ENCODE measurements around the gene PRR3.
A peak's percentile ranks its signal among the peaks of the same experiment; 100 is the strongest.

DNA sequence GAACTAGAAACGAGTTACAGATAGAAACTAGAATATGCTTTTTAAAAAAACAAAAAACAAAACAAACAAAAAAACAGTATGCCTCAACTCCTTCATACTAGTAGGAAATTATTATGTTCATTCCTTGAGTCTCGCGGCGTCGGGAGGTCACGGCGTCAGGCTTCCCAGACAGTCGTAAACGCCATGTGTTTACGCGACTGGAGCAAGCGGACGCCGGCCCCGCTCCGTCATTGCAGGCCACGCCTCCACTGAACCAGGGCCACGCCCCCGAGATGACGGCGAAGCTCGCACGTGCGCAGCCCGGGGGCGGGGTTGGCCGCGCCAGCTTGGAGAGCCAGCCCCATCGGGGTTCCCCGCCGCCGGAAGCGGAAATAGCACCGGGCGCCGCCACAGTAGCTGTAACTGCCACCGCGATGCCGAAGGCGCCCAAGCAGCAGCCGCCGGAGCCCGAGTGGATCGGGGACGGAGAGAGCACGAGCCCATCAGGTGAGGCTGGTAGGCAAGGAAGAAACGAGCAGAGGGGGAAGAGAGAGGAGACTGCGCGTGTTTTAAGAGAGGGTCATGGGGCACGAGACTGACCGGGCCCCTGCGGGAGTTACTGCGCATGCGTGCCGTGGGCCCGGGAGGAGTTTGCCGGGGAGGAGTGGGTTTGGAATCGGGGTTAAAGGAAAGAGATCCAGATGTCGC, 14.1 kb downstream of the PRR3 start, which contains the start of gene ABCF1:
- TF ChIP-seq POLR2AphosphoS5 (IDR thresholded peaks at IDR 0.05; ENCODE audit: low read depth) (peak; percentile 96), EZH2 (IDR thresholded peaks at IDR 0.05; ENCODE audit: low read depth, unreplicated experiment) (no peak)
- TF ChIP-seq, protein P1, sequence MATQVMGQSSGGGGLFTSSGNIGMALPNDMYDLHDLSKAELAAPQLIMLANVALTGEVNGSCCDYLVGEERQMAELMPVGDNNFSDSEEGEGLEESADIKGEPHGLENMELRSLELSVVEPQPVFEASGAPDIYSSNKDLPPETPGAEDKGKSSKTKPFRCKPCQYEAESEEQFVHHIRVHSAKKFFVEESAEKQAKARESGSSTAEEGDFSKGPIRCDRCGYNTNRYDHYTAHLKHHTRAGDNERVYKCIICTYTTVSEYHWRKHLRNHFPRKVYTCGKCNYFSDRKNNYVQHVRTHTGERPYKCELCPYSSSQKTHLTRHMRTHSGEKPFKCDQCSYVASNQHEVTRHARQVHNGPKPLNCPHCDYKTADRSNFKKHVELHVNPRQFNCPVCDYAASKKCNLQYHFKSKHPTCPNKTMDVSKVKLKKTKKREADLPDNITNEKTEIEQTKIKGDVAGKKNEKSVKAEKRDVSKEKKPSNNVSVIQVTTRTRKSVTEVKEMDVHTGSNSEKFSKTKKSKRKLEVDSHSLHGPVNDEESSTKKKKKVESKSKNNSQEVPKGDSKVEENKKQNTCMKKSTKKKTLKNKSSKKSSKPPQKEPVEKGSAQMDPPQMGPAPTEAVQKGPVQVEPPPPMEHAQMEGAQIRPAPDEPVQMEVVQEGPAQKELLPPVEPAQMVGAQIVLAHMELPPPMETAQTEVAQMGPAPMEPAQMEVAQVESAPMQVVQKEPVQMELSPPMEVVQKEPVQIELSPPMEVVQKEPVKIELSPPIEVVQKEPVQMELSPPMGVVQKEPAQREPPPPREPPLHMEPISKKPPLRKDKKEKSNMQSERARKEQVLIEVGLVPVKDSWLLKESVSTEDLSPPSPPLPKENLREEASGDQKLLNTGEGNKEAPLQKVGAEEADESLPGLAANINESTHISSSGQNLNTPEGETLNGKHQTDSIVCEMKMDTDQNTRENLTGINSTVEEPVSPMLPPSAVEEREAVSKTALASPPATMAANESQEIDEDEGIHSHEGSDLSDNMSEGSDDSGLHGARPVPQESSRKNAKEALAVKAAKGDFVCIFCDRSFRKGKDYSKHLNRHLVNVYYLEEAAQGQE (IDR thresholded peaks at IDR 0.05; ENCODE audit: unreplicated experiment) = no peak
- TF ChIP-seq, protein P2, sequence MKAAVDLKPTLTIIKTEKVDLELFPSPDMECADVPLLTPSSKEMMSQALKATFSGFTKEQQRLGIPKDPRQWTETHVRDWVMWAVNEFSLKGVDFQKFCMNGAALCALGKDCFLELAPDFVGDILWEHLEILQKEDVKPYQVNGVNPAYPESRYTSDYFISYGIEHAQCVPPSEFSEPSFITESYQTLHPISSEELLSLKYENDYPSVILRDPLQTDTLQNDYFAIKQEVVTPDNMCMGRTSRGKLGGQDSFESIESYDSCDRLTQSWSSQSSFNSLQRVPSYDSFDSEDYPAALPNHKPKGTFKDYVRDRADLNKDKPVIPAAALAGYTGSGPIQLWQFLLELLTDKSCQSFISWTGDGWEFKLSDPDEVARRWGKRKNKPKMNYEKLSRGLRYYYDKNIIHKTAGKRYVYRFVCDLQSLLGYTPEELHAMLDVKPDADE (IDR thresholded peaks at IDR 0.05) = peak; percentile 67
- TF ChIP-seq, protein P3, sequence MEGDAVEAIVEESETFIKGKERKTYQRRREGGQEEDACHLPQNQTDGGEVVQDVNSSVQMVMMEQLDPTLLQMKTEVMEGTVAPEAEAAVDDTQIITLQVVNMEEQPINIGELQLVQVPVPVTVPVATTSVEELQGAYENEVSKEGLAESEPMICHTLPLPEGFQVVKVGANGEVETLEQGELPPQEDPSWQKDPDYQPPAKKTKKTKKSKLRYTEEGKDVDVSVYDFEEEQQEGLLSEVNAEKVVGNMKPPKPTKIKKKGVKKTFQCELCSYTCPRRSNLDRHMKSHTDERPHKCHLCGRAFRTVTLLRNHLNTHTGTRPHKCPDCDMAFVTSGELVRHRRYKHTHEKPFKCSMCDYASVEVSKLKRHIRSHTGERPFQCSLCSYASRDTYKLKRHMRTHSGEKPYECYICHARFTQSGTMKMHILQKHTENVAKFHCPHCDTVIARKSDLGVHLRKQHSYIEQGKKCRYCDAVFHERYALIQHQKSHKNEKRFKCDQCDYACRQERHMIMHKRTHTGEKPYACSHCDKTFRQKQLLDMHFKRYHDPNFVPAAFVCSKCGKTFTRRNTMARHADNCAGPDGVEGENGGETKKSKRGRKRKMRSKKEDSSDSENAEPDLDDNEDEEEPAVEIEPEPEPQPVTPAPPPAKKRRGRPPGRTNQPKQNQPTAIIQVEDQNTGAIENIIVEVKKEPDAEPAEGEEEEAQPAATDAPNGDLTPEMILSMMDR (conservative IDR thresholded peaks at IDR 0.05; ENCODE audit: low read depth in 2 of 2) = no peak
